BLaER1 (cell line): Measurements from ENCODE around the gene TOGARAM1.

Experiments
- H3K27ac ChIP-seq: shearing (Covaris generic); formaldehyde crosslinking; 2 replicates; pipeline ENCODE4 v1.8.1; 2022
- H3K27me3 ChIP-seq: shearing (Covaris generic); formaldehyde crosslinking; 2 replicates; pipeline ENCODE4 v1.8.1; 2022
- H3K36me3 ChIP-seq: shearing (Covaris generic); formaldehyde crosslinking; 2 replicates; pipeline ENCODE4 v1.8.1; 2022
- H3K4me1 ChIP-seq: shearing (Covaris generic); formaldehyde crosslinking; 2 replicates; pipeline ENCODE4 v1.8.1; 2022
- H3K4me2 ChIP-seq: shearing (Covaris generic); formaldehyde crosslinking; 2 replicates; pipeline ENCODE4 v1.8.1; 2022
- H3K4me3 ChIP-seq: shearing (Covaris generic); formaldehyde crosslinking; 2 replicates; pipeline ENCODE4 v1.8.1; 2022
- H3K9ac ChIP-seq: shearing (Covaris generic); formaldehyde crosslinking; 2 replicates; pipeline ENCODE4 v1.8.1; 2022
- H3K9me3 ChIP-seq: shearing (Covaris generic); formaldehyde crosslinking; 2 replicates; pipeline ENCODE4 v1.8.1; 2022
- H4K20me1 ChIP-seq: shearing (Covaris generic); formaldehyde crosslinking; 2 replicates; pipeline ENCODE4 v1.8.1; 2022
- Cebpa-rat ChIP-seq: shearing (Covaris generic); IDR thresholded peaks from 2 replicates; pipeline ENCODE4 v1.8.1; 2022

The TOGARAM1 gene

GRCh38 chr14:45057349-45057748, 95.4 kb downstream of the TOGARAM1 start:
- TF ChIP-seq Cebpa-rat, result no peak
- Histone ChIP-seq H4K20me1 (no peaks in the 10 kb centered on the region), H3K36me3 (peaks cover 18% of the 10 kb centered on the region), H3K27ac (no peak overlapping the region), H3K27me3 (no peaks in the 10 kb centered on the region), H3K4me2 (no peak overlapping the region), H3K9ac (no peak overlapping the region), H3K4me1 (no peaks in the 10 kb centered on the region), H3K4me3 (no peak overlapping the region), H3K9me3 (0 out of 2 replicates have a peak, but pooled peaks cover 3% of the 10 kb centered on the region)

DNA sequence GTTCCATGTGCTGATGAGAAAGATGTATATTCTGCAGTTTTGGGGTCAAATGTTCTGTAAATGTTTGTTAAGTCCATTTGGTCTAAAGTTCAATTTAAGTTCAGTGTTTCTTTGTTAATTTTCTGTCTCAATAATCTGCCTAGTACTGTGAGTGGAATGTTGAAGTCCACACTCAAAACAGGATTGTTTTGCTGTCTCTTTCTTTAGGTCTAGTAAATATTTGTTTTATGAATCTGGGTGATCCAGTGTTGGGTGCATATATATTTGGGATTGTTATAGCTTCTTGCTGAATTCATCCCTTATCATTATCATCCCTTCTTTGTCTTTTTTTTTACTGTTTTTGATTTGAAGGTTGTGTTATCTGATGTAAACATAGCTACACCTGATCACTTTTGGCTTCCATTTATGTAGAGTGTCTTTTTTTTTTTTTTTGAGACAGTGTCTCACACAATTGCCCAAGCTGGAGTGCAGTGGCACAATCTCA, 95.9 kb downstream of the TOGARAM1 start:
- Histone ChIP-seq H3K4me1 (no peaks in the 10 kb centered on the region), H3K27me3 (no peaks in the 10 kb centered on the region), H3K36me3 (peaks cover 18% of the 10 kb centered on the region), H3K4me3 (no peak overlapping the region), H3K4me2 (no peak overlapping the region), H3K9ac (no peak overlapping the region), H3K27ac (no peak overlapping the region), H4K20me1 (no peaks in the 10 kb centered on the region), H3K9me3 (0 out of 2 replicates have a peak, but pooled peaks cover 3% of the 10 kb centered on the region)
- TF ChIP-seq Cebpa-rat, result no peak

DNA sequence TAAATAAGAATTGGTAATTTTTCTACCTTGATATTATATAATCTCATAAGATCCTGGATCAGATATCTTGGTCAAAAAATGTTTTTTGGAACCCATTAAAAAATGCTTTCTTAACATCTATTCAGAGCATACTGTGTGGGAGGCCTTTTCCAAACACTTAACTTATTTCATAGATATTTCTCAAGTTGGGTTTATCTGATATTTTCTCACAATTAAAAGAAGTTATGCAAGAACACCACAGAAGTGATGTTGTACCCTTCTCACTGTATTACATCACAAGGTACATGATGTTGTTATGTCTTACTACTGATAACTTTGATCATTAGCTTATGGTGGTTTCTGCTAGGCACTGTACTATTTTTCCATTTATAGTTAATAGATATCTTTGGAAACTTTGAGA, 98.6 kb downstream of the TOGARAM1 start:
- no peak overlapping the region for H3K4me3 ChIP-seq
- H3K36me3 ChIP-seq, result 0 out of 2 replicates have a peak, but pooled peaks cover 5% of the 10 kb centered on the region
- no peaks in the 10 kb centered on the region for H4K20me1 ChIP-seq
- no peak for TF ChIP-seq Cebpa-rat
- 0 out of 2 replicates have a peak, but pooled peaks cover 3% of the 10 kb centered on the region for H3K9me3 ChIP-seq
- H3K27ac ChIP-seq, result no peak overlapping the region
- no peaks in the 10 kb centered on the region for H3K4me1 ChIP-seq
- H3K4me2 ChIP-seq, result no peak overlapping the region
- no peaks in the 10 kb centered on the region for H3K27me3 ChIP-seq
- H3K9ac ChIP-seq, result no peak overlapping the region

- no peaks in the 10 kb centered on the region; the same call in 1 of the 2 replicates for H3K36me3 ChIP-seq
- H3K9me3 ChIP-seq, result no peaks in the 10 kb centered on the region
- no peak overlapping the region for H3K4me3 ChIP-seq
- no peaks in the 10 kb centered on the region for H3K27me3 ChIP-seq
- no peaks in the 10 kb centered on the region for H3K4me1 ChIP-seq
- TF ChIP-seq Cebpa-rat, result no peak
- no peak overlapping the region for H3K4me2 ChIP-seq
- no peaks in the 10 kb centered on the region for H4K20me1 ChIP-seq
- no peak overlapping the region for H3K9ac ChIP-seq
- H3K27ac ChIP-seq, result no peak overlapping the region
Observed at GRCh38 chr14:45065540-45065939, 103.5 kb downstream of the TOGARAM1 start.

DNA sequence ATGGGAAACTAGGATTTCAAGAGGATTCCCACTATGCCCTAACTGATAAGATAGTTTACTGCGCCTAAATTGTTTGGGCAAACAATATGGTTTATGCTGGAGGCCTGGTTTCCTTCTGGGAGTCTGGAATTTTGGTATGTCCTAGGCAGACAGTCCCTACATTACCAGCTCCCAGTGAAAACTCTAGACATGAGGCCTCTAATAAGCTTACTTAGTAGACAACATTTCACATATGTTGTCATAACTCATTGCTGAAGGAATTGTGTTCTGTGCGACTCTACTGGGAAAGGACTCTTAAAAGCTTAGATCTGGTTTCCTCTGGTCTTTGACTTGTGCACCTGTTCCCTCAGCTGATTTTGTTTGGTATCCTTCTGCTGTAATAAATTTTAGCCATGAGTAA, 104.0 kb downstream of the TOGARAM1 start:
- TF ChIP-seq Cebpa-rat, result no peak
- Histone ChIP-seq H3K27me3 (no peaks in the 10 kb centered on the region), H4K20me1 (no peaks in the 10 kb centered on the region), H3K27ac (no peak overlapping the region), H3K9ac (no peak overlapping the region), H3K4me3 (no peak overlapping the region), H3K4me1 (no peaks in the 10 kb centered on the region), H3K4me2 (no peak overlapping the region), H3K9me3 (no peaks in the 10 kb centered on the region), H3K36me3 (no peaks in the 10 kb centered on the region; the same call in 1 of the 2 replicates)

- Histone ChIP-seq H3K9ac (no peak overlapping the region), H3K9me3 (no peaks in the 10 kb centered on the region), H4K20me1 (no peaks in the 10 kb centered on the region), H3K4me1 (no peaks in the 10 kb centered on the region), H3K36me3 (no peaks in the 10 kb centered on the region; the same call in 1 of the 2 replicates), H3K4me3 (no peak overlapping the region), H3K4me2 (no peak overlapping the region), H3K27ac (no peak overlapping the region), H3K27me3 (no peaks in the 10 kb centered on the region)
- TF ChIP-seq Cebpa-rat, result no peak
Observed at GRCh38 chr14:45066667-45067066, 104.7 kb downstream of the TOGARAM1 start.

- no peak overlapping the region for H3K4me3 ChIP-seq
- H3K4me2 ChIP-seq, result no peak overlapping the region
- H3K27ac ChIP-seq, result no peak overlapping the region
- H3K27me3 ChIP-seq, result no peaks in the 10 kb centered on the region
- H4K20me1 ChIP-seq, result no peaks in the 10 kb centered on the region
- TF ChIP-seq Cebpa-rat, result no peak
- H3K9ac ChIP-seq, result no peak overlapping the region
- H3K4me1 ChIP-seq, result no peaks in the 10 kb centered on the region
- H3K9me3 ChIP-seq, result no peaks in the 10 kb centered on the region
- no peaks in the 10 kb centered on the region; the same call in 1 of the 2 replicates for H3K36me3 ChIP-seq
Observed at GRCh38 chr14:45068396-45068795, 106.4 kb downstream of the TOGARAM1 start.

DNA sequence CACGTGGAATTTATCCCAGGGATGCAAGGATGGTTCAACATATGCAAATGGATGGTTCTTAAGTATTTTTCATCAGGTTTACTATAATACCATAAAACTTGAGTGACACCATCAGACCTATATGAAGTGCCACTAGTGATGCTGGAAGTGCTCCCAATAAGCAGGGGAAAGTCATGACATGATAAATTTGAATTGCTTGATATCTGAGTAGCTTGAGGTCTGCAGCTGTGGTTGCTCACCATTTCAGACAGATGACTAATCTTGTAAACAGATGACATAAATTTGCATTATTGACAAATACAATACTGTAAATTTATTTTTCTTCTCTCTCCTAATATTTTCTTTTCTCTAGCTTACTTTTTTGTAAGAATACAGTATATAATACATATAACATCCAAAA, 108.2 kb downstream of the TOGARAM1 start:
- Histone ChIP-seq H3K9me3 (no peaks in the 10 kb centered on the region), H3K4me2 (no peak overlapping the region), H3K4me1 (no peaks in the 10 kb centered on the region), H3K9ac (no peak overlapping the region), H3K36me3 (no peaks in the 10 kb centered on the region; the same call in 1 of the 2 replicates), H4K20me1 (no peaks in the 10 kb centered on the region), H3K27ac (no peak overlapping the region), H3K27me3 (no peaks in the 10 kb centered on the region), H3K4me3 (no peak overlapping the region)
- TF ChIP-seq Cebpa-rat, result no peak

GRCh38 chr14:45072126-45072525, 110.1 kb downstream of the TOGARAM1 start:
- Histone ChIP-seq H3K9ac (no peak overlapping the region), H3K9me3 (no peaks in the 10 kb centered on the region), H4K20me1 (no peaks in the 10 kb centered on the region), H3K4me2 (no peak overlapping the region), H3K27ac (no peak overlapping the region), H3K4me3 (no peak overlapping the region), H3K4me1 (no peaks in the 10 kb centered on the region), H3K27me3 (no peaks in the 10 kb centered on the region), H3K36me3 (no peaks in the 10 kb centered on the region; the same call in 1 of the 2 replicates)
- TF ChIP-seq Cebpa-rat, result no peak

DNA sequence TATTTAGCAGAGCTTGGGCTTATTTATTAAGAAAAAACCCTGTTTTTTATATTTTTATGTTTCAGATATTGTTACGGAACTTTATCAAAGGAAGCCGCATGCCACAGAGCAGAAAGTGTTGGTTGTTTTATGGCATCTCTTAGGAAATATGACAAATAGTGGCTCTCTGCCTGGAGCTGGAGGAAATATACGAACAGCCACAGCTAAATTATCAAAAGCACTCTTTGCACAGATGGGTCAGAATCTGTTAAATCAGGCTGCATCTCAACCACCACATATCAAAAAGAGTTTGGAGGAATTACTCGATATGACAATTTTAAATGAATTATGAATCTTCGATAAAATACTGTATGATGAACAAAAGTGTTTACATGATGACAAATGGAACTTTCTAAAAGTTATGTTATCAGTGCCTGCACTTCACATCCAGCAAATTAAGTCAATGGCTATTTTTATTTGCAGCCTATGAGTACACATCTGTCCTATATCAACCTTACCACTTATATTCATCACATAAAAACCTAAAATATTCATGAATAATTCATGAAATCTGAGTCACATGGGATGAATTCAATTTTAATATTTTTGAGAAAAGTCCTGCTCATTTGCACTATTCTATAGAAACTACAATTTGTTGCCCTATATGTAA, 111.4 kb downstream of the TOGARAM1 start:
- H3K27ac ChIP-seq, result no peak overlapping the region
- no peak overlapping the region for H3K4me3 ChIP-seq
- H3K27me3 ChIP-seq, result no peaks in the 10 kb centered on the region

More for the DNA sequence above, 111.4 kb downstream of the TOGARAM1 start:
- no peak for TF ChIP-seq Cebpa-rat
- no peak overlapping the region for H3K4me2 ChIP-seq
- H3K9me3 ChIP-seq, result no peaks in the 10 kb centered on the region
- no peaks in the 10 kb centered on the region for H3K4me1 ChIP-seq
- no peak overlapping the region for H3K9ac ChIP-seq
- H4K20me1 ChIP-seq, result no peaks in the 10 kb centered on the region
- no peaks in the 10 kb centered on the region; the same call in 1 of the 2 replicates for H3K36me3 ChIP-seq
